CD14-positive monocyte (primary cell): ENCODE measurements around the gene UTS2B. TPM values are rescaled to one million over a fixed set of nuclear protein-coding genes. Genes with fewer than 3 reads are reported as not detected.

ENCODE experiments used
- DNase-seq, 3 donors: peaks; one replicate each; pipeline ENCODE4 v3.0.0-alpha.2; 2011 to 2022
- H2AFZ ChIP-seq: 2 replicates; pipeline ENCODE4 v1.6.0; 2012; ENCODE audit warnings: mild to moderate bottlenecking, low read depth, low read length, inconsistent platforms; ENCODE audit not compliant: insufficient read depth, poor library complexity, severe bottlenecking
- H3K27ac ChIP-seq, 2 donors: 1 replicate in 1 of 2; 2 replicates in 1 of 2; pipeline ENCODE4 v1.5.1; 2012 to 2013; ENCODE audit warnings: low read length in 2 of 2, control low read depth in 1 of 2, inconsistent platforms in 1 of 2, low read depth in 1 of 2, mild to moderate bottlenecking in 1 of 2
- H3K27me3 ChIP-seq, 2 donors: one replicate each; pipeline versions ENCODE4 v1.6.0 to v1.6.1; 2011 to 2013; ENCODE audit warnings: low read length in 2 of 2; ENCODE audit not compliant: control insufficient read depth in 2 of 2, insufficient read depth in 2 of 2
- H3K36me3 ChIP-seq, 2 donors: replicated peaks in 1 of 2; 1 replicate in 1 of 2; 2 replicates in 1 of 2; pipeline versions ENCODE4 v1.5.1 to v1.6.1; 2012 to 2013; ENCODE audit warnings: low read length in 2 of 2, control low read depth in 1 of 2, inconsistent platforms in 1 of 2, mild to moderate bottlenecking in 1 of 2; ENCODE audit not compliant: insufficient read depth in 2 of 2, control insufficient read depth in 1 of 2
- H3K4me1 ChIP-seq, 2 donors: 1 replicate in 1 of 2; 2 replicates in 1 of 2; pipeline versions ENCODE4 v1.5.1 to v1.6.1; 2012 to 2013; ENCODE audit warnings: low read length in 2 of 2, control low read depth in 1 of 2, inconsistent platforms in 1 of 2, mild to moderate bottlenecking in 1 of 2, moderate library complexity in 1 of 2; ENCODE audit not compliant: insufficient read depth in 2 of 2, control insufficient read depth in 1 of 2
- H3K4me2 ChIP-seq: replicated peaks from 2 replicates; pipeline ENCODE3; 2012; ENCODE audit warnings: low read length, moderate library complexity, mild to moderate bottlenecking; ENCODE audit not compliant: poor library complexity, severe bottlenecking; ENCODE audit errors: extremely low read depth
- H3K4me3 ChIP-seq, 3 experiments: fragments of 200-600 bp in 1 of 3; sonication (generic) in 1 of 3; replicated peaks in 1 of 3; 1 replicate in 2 of 3; 2 replicates in 1 of 3; pipeline ENCODE4 v1.5.1; 2011 to 2013; ENCODE audit warnings: low read length in 3 of 3, mild to moderate bottlenecking in 3 of 3, control low read depth in 2 of 3, low read depth in 2 of 3, inconsistent platforms in 1 of 3, moderate library complexity in 1 of 3
- H3K79me2 ChIP-seq: 2 replicates; pipeline ENCODE4 v1.6.0; 2012; ENCODE audit warnings: mild to moderate bottlenecking, control low read depth, inconsistent platforms, low read length, moderate library complexity; ENCODE audit not compliant: insufficient read depth
- H3K9ac ChIP-seq: 2 replicates; pipeline ENCODE4 v1.6.0; 2017; ENCODE audit warnings: low read length, mild to moderate bottlenecking; ENCODE audit not compliant: insufficient read depth, poor library complexity, severe bottlenecking
- H3K9me3 ChIP-seq, 2 donors: replicated peaks in 1 of 2; 1 replicate in 1 of 2; 2 replicates in 1 of 2; pipeline versions ENCODE4 v1.5.1 to v1.6.1; 2012 to 2013; ENCODE audit warnings: low read length in 2 of 2, control low read depth in 1 of 2; ENCODE audit not compliant: control insufficient read depth in 1 of 2, insufficient read depth in 1 of 2
- H4K20me1 ChIP-seq: 2 replicates; pipeline ENCODE4 v1.6.0; 2012; ENCODE audit warnings: mild to moderate bottlenecking, low read length, control low read depth, moderate library complexity; ENCODE audit not compliant: insufficient read depth
- H3K27ac Mint-ChIP-seq, 7 donors: one replicate each; pipeline ENCODE4 v1.8.0; 2020; ENCODE audit warnings: mild to moderate bottlenecking in 7 of 7, mixed read lengths in 7 of 7, moderate library complexity in 6 of 7, inconsistent platforms in 2 of 7
- H3K27me3 Mint-ChIP-seq, 3 donors: one replicate each; pipeline ENCODE4 v1.8.0; 2021 to 2022; ENCODE audit warnings: low read depth in 3 of 3, mild to moderate bottlenecking in 3 of 3, mixed read lengths in 3 of 3, moderate library complexity in 3 of 3, inconsistent platforms in 1 of 3
- H3K36me3 Mint-ChIP-seq, 2 donors: one replicate each; pipeline ENCODE4 v1.8.0; 2020; ENCODE audit warnings: mixed read lengths in 2 of 2, inconsistent platforms in 1 of 2, mild to moderate bottlenecking in 1 of 2
- H3K4me1 Mint-ChIP-seq: one replicate; pipeline ENCODE4 v1.8.0; 2020; ENCODE audit warnings: mild to moderate bottlenecking, mixed read lengths
- H3K4me3 Mint-ChIP-seq, 2 donors: one replicate each; pipeline ENCODE4 v1.8.0; 2020; ENCODE audit warnings: mild to moderate bottlenecking in 2 of 2, mixed read lengths in 2 of 2, moderate library complexity in 1 of 2
- H3K9me3 Mint-ChIP-seq, 7 donors: one replicate each; pipeline ENCODE4 v1.8.0; 2020 to 2022; ENCODE audit warnings: mixed read lengths in 7 of 7, mild to moderate bottlenecking in 6 of 7, moderate library complexity in 6 of 7, inconsistent platforms in 2 of 7
- WGBS: methylation state at CpG from one replicate; pipeline ENCODE4 v1.1.5; 2013; ENCODE audit warnings: missing lambda C conversion rate; ENCODE audit not compliant: insufficient coverage; 5-methylcytosine and 5-hydroxymethylcytosine counted together
- intact Hi-C, 2 donors: fragments of 100-400 bp; cut with micrococcal nuclease; formaldehyde crosslinking; loops; one replicate each; pipeline versions ENCODE4 v1.15.0 to v1.15.1; 2023
- polyA plus RNA-seq, 3 donors: library from polyadenylated mRNA; depleted of rRNA in 1 of 3; unstranded in 2 of 3; stranded (reverse) in 1 of 3; fragments of 300-500 nt in 2 of 3; fragments of >200 nt in 1 of 3; fragmentation: Illumina TruSeq in 2 of 3; gene quantifications; 1 replicate in 2 of 3; 2 replicates in 1 of 3; pipeline ENCODE4 v1.2.3, GENCODE V29; 2012 to 2021
- TF ChIP-seq, protein P1 (sequence below): fragments of 200-600 bp; IDR thresholded peaks from one replicate; pipeline ENCODE4 v1.8.0; 2022; ENCODE audit warnings: antibody characterized with exemption, mild to moderate bottlenecking

The UTS2B gene
- polyA plus RNA-seq, 3 donors: not detected

DNA sequence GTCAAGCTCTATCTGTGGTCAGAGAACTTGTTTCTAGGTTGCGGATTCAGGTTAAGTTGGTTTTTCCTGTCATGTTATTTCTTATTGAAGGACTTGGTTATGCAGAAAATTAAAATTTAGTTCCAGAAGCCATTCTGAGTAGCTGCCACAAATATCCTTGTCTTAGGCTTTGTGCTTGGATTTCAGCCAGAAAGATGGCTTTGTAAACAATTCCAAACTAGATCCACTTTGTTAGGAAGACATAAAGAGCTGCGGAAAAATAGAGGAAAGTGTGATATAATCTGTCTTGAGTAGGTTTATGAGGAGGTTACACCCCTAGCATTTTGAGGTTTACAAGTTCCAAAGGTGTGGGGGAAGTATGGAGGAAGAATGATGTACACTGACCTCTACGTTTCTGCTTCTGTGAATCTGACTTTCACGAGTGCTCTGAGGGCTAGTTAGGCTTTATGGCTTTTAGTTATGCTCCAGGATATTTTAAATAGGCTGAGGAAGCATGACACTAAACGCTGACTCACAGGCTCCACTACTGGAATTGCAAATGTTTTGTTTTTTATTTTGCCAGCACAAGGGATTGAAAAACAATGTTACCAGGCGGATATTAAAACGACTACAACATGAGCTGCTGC is 46.3 kb upstream of the UTS2B start:
- H3K27me3 Mint-ChIP-seq: no peaks in the 10 kb centered on the region
- intact Hi-C loops: no loop called here
- no peaks in the 10 kb centered on the region for H3K4me1 ChIP-seq
- TF ChIP-seq, protein P1, sequence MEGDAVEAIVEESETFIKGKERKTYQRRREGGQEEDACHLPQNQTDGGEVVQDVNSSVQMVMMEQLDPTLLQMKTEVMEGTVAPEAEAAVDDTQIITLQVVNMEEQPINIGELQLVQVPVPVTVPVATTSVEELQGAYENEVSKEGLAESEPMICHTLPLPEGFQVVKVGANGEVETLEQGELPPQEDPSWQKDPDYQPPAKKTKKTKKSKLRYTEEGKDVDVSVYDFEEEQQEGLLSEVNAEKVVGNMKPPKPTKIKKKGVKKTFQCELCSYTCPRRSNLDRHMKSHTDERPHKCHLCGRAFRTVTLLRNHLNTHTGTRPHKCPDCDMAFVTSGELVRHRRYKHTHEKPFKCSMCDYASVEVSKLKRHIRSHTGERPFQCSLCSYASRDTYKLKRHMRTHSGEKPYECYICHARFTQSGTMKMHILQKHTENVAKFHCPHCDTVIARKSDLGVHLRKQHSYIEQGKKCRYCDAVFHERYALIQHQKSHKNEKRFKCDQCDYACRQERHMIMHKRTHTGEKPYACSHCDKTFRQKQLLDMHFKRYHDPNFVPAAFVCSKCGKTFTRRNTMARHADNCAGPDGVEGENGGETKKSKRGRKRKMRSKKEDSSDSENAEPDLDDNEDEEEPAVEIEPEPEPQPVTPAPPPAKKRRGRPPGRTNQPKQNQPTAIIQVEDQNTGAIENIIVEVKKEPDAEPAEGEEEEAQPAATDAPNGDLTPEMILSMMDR: no peak
- 94% methylated on average over 5 of the region's 7 CpGs for WGBS
- H3K79me2 ChIP-seq: no peaks in the 10 kb centered on the region
- DNase-seq: no peak
- no peaks in the 10 kb centered on the region for H3K9me3 Mint-ChIP-seq
- no peak overlapping the region for H3K4me3 ChIP-seq
- H3K4me3 Mint-ChIP-seq: no peak overlapping the region
- no peak overlapping the region for H2AFZ ChIP-seq
- H3K4me1 Mint-ChIP-seq: peaks cover 2% of the 10 kb centered on the region
- H3K9ac ChIP-seq: no peak overlapping the region
- H3K27ac ChIP-seq: no peak overlapping the region
- no peak overlapping the region for H3K4me2 ChIP-seq
- H3K9me3 ChIP-seq: no peaks in the 10 kb centered on the region
- no peaks in the 10 kb centered on the region for H3K27me3 ChIP-seq
- H3K36me3 Mint-ChIP-seq: peaks cover 22 to 42% of the 10 kb centered on the region in 2 donors
- no peak overlapping the region for H3K27ac Mint-ChIP-seq
- peaks cover 19 to 41% of the 10 kb centered on the region in 2 donors for H3K36me3 ChIP-seq
- H4K20me1 ChIP-seq: no peaks in the 10 kb centered on the region

DNA sequence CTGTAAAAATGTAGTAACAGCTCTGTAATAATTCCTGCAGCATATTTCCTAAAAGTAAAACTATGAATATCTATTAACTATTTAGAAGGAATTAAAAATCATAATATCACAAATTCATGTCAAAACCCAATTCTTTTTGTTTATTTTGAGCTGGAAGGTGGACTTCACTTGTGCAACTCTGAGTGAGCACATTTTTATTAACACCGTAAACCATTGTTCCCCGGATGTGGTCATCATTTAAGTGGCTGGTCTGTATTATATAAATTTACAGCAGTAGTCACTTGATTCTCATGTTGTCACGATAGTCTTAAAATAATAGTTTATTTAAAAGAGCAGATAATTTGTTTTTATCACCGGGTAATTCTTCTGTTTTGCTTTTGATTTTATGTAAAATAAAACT is 43.0 kb upstream of the UTS2B start:
- Histone ChIP-seq H3K27me3 (no peaks in the 10 kb centered on the region), H3K9ac (no peak overlapping the region), H2AFZ (no peak overlapping the region), H3K4me2 (no peak overlapping the region), H3K36me3 (peaks cover 17 to 39% of the 10 kb centered on the region in 2 donors), H3K4me1 (no peaks in the 10 kb centered on the region), H3K9me3 (no peaks in the 10 kb centered on the region), H3K4me3 (no peak overlapping the region), H4K20me1 (no peaks in the 10 kb centered on the region), H3K79me2 (no peaks in the 10 kb centered on the region), H3K27ac (no peak overlapping the region)
- Mint-ChIP-seq H3K36me3 (peaks cover 29 to 45% of the 10 kb centered on the region in 2 donors), H3K9me3 (peaks cover 0 to 2% (median 0%) of the 10 kb centered on the region in 7 donors), H3K4me1 (peaks cover 2% of the 10 kb centered on the region), H3K27ac (no peak overlapping the region), H3K27me3 (peaks cover 0 to 1% (median 0%) of the 10 kb centered on the region in 3 donors), H3K4me3 (no peak overlapping the region)
- no CpG with 5 or more reads among the region's 4 CpGs for WGBS
- DNase-seq: no peak
- intact Hi-C loops: no loop called here
- TF ChIP-seq, protein P1: no peak
